IPS-18c (cell line): ENCODE data around the gene FGF14.

Experiments used
- H3K4me3 ChIP-seq: 2 replicates; pipeline ENCODE4 v1.7.0; 2013; ENCODE audit warnings: low read depth, mild to moderate bottlenecking, low read length, moderate library complexity; ENCODE audit not compliant: insufficient read depth
- H3K9me3 ChIP-seq: one replicate; pipeline ENCODE4 v1.6.1; 2013; ENCODE audit warnings: mild to moderate bottlenecking, low read length, moderate library complexity; ENCODE audit not compliant: control insufficient read depth, insufficient read depth

Gene FGF14

GRCh38 chr13:102236830-102237229 is 165.0 kb downstream of the FGF14 start:
- no peaks in the 10 kb centered on the region for H3K9me3 ChIP-seq
- H3K4me3 ChIP-seq = no peak overlapping the region

DNA sequence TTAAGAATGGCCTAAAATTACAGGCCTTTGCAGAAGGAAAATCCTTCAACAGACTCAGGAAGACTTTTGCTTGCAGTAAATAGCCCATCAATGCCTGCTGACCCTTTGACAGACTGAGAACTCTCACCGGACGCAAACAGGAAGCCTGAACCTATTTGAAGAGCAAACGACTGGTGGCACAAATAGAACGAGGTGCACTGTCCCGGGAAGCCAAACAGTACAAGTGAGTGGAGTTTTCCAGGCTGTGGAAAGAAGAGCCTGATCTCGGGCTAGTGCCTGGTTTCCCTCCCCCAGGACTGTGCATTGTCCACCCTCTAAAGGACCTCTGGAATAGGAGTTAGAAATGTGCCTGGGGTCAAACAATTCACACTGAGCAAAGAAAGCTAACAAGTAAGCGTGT is 165.5 kb downstream of the FGF14 start:
- Histone ChIP-seq H3K4me3 (no peak overlapping the region), H3K9me3 (no peaks in the 10 kb centered on the region)

DNA sequence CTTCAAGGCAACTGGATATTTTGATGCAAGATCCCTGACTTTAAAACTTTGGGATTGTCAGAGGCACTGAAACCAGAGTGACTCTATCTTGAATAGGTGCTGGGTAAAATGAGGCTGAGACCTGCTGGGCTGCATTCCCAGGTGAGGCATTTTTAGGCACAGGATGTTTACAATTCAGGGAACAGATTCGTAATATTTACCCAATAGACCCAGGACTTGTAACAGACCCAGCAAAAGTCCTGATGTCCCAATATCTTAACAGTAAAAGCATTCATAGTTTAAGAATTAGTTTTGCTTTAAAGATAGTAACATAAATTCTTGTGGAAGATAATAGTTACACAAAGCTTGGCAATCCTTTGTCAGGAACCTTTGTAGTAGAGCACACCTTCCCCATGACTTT is 166.2 kb downstream of the FGF14 start:
- no peaks in the 10 kb centered on the region for H3K9me3 ChIP-seq
- no peak overlapping the region for H3K4me3 ChIP-seq

DNA sequence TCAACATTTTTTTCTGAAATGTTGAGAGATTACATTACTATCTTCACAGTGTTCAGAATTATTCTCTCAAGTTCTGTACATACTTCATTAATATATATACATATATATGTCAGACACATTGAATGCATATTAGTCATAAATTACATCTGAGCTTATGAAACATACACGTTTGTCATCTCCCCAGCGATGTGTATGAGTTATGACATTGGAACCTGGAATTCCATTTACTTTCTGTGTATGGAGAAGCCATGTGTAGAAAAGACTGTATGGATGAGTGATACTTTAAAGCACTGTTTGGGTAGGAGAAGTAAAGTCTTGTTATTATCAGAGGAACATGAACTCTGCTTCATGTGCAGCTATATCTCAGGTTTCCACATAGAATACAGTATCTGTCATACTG is 167.2 kb downstream of the FGF14 start:
- no peaks in the 10 kb centered on the region for H3K9me3 ChIP-seq
- H3K4me3 ChIP-seq = no peak overlapping the region

DNA sequence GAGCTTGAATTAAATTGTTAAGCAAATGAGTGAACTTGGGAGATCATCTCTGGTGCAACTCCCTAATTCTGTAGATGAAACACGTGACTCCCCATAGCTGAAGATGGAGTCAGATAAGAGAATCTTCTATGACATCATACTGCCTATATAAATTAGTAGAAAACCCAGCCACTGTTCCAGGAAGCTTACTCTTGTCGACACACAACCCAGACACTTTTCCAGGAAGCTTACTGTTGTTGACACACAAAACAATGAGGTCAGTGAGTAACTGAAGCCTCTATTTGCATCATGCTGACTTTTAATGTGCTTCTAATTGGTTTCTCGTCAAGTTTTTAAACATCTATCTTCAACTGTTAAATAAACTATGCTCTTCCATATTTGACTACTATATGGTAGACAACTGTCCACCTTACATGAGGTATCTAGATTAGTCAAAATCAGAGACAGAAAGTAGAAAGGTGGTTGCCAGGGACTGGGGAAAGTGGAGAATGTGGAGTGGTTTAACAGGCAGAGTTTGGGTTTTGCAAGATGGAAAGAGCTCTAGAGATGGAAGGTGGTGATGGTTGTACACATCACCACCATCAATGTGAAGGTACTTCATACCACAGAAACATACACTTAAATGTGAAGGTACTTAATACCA is 168.2 kb downstream of the FGF14 start:
- no peaks in the 10 kb centered on the region for H3K9me3 ChIP-seq
- no peak overlapping the region for H3K4me3 ChIP-seq

DNA sequence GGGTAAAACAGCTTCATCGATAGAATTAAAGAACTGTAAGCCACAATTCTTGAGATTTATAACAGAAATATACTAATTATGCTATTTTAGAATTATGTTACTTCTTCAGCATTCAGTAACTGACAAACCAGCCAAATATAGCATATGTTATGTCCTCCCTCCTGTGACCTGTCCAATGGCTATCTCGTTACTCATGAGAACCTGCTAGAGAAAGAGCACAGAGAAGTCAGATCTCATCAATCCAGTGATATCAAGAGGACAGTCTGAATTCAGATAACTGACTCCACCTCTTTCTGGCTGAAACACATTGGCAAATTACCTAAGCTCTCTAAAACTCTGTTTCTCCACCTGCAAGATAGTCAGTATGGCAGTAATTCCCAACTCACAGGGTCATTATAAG is 170.4 kb downstream of the FGF14 start:
- Histone ChIP-seq H3K9me3 (no peaks in the 10 kb centered on the region), H3K4me3 (no peak overlapping the region)

DNA sequence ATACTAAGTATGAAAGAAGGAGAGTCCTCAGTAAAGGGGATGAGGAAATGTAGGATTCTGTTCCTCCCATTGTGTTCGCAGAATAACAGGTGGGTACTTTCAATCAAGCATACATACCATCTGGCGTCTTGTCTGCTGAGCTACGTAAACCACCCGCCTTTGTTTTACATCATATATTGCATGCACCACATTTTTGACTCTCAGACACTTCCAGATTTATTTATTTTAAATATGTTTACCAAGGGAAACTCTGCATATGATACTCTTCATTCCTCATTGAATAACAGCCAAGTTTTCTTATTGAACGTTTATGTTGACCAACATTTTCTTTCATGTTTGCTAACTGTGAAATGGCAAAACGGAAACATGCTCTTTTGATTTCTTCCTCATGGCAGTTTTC is 174.1 kb downstream of the FGF14 start:
- Histone ChIP-seq H3K4me3 (no peak overlapping the region), H3K9me3 (no peaks in the 10 kb centered on the region)

DNA sequence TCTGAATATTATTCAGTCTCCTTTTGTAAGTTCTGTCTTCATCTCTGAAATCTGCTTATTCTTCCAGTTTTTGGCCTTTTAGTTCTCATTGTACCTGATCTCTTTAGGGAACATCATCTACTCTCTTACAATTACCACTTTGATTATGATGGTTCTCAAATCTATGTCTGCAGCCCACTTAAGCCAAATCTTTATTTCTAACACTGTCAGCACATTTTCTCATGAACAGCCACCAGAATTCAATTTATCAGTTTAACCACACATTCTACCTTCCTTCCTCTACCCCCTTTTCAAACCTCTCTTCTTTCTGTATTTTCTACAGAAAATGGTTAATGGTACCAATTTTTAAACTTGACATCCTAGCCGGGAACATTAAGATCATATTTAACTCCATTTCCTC is 175.3 kb downstream of the FGF14 start:
- no peak overlapping the region for H3K4me3 ChIP-seq
- no peaks in the 10 kb centered on the region for H3K9me3 ChIP-seq

- no peak overlapping the region for H3K4me3 ChIP-seq
- H3K9me3 ChIP-seq = no peaks in the 10 kb centered on the region
These were observed 176.0 kb downstream of the FGF14 start for GRCh38 chr13:102225892-102226291.

GRCh38 chr13:102220681-102221228 is 181.1 kb downstream of the FGF14 start:
- H3K9me3 ChIP-seq = no peaks in the 10 kb centered on the region
- no peak overlapping the region for H3K4me3 ChIP-seq

- no peaks in the 10 kb centered on the region for H3K9me3 ChIP-seq
These were observed 186.9 kb downstream of the FGF14 start for GRCh38 chr13:102214956-102215355.

DNA sequence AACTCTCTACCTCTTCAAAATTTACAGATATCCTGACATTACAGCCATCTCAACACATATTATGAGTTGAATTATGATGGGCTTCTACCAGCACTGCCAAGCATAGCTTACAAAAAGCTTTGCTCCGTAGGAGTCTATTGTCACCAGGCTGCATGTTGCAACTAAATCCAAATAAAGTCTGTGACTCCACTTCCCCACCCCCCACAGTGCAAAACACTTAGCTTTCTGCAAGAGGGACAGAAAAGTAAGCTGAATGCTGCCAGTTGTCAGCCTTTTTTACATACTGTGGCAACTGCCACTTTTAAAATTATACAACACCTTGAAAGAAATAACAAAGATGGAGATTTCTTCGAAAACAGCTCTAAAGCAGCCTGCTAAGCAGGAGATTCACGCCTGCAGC is 189.1 kb downstream of the FGF14 start:
- no peak overlapping the region for H3K4me3 ChIP-seq
- no peaks in the 10 kb centered on the region for H3K9me3 ChIP-seq

More at GRCh38 chr13:102214956-102215355, 186.9 kb downstream of the FGF14 start:
- no peak overlapping the region for H3K4me3 ChIP-seq

GRCh38 chr13:102208347-102208746 is 193.5 kb downstream of the FGF14 start:
- Histone ChIP-seq H3K9me3 (no peaks in the 10 kb centered on the region), H3K4me3 (no peak overlapping the region)

DNA sequence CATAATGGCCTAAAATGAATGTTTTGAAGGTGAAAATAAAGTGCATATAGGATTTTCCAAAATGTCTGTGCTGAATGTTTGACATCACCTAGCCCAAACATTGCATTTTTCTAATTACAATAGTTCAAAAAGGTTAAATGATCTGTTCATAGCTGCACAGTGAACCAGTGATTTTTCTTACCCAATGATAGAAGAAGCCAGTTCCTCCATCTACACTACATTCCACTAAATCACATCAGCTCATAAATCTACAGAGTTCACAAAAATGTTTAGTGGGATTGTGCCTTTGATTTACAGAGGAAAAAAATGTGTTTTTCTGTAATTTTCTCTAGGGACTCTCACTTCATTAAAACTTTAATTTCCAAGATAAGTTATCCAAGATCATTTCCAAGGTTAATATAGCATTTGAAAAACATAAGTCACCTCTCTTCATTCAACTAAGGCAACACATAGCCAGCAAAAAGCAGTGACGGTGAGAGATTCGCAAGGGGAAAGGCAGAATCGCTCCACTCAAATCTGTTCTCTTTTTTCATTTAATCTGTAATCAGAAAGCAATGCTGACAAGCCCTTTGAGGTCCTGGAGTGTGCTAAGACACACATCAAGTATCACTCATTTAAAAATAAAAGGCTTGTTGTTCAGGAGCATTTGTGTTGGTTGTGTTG is 194.0 kb downstream of the FGF14 start:
- Histone ChIP-seq H3K4me3 (no peak overlapping the region), H3K9me3 (no peaks in the 10 kb centered on the region)

GRCh38 chr13:102203718-102204117 is 198.1 kb downstream of the FGF14 start:
- Histone ChIP-seq H3K4me3 (no peak overlapping the region), H3K9me3 (no peaks in the 10 kb centered on the region)

- H3K9me3 ChIP-seq = no peaks in the 10 kb centered on the region
- H3K4me3 ChIP-seq = no peak overlapping the region
These were observed 203.2 kb downstream of the FGF14 start for GRCh38 chr13:102198418-102199311.

DNA sequence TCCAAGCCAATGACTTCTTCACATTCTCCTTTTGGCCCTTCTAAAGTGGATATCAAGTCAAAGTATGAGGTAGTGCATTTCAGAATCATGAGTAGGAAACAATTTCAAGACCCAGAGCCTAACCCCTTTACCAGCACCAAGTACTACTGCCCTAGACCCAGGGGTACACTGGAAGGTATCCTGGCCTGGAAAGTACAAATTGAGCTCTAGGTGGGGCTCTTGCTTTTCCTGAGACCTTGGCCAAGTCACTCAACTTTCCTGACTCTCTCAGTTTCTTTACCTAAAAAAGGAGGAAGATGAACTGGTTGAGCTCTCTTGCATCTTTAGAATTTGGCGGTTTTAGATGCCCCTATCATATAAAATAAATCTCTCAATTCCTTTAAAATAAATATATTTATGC is 204.7 kb downstream of the FGF14 start:
- Histone ChIP-seq H3K9me3 (no peaks in the 10 kb centered on the region), H3K4me3 (no peak overlapping the region)
